ENCODE results near the gene SLC22A13.

The SLC22A13 gene

GRCh38 chr3:38257583-38257982 is 8.0 kb upstream of the SLC22A13 start:
- no peaks in the 10 kb centered on the region for H3F3A ChIP-seq (ENCODE audit: low read depth)
- no peak overlapping the region for H3K4me3 ChIP-seq (ENCODE audit: low read length, poor library complexity, severe bottlenecking)
- no peak overlapping the region for H3K4me2 ChIP-seq (ENCODE audit: low read depth, low read length, poor library complexity, severe bottlenecking)
- H2AFZ ChIP-seq (ENCODE audit: low read length) = no peak overlapping the region
- peaks cover 38% of the 10 kb centered on the region; the same call in 1 of the 2 replicates for H3K36me3 ChIP-seq (ENCODE audit: insufficient read depth, low read length)
- no peaks in the 10 kb centered on the region for H3K4me1 ChIP-seq (ENCODE audit: insufficient read depth, low read length, poor library complexity, severe bottlenecking)
- H3K9me3 ChIP-seq (ENCODE audit: insufficient read depth, low read depth, low read length) = no peaks in the 10 kb centered on the region
- H3K27me3 ChIP-seq (ENCODE audit: insufficient read depth, low read length, poor library complexity, severe bottlenecking) = no peaks in the 10 kb centered on the region
- H3K79me2 ChIP-seq (ENCODE audit: insufficient read depth, low read length) = no peaks in the 10 kb centered on the region
- H3K9me2 ChIP-seq (replicated peaks; ENCODE audit: low read depth, low read length) = no peaks in the 10 kb centered on the region
- H3K9ac ChIP-seq (ENCODE audit: low read depth, low read length, poor library complexity, severe bottlenecking) = no peak overlapping the region
- no peaks in the 10 kb centered on the region for H4K20me1 ChIP-seq (ENCODE audit: insufficient read depth, low read length, poor library complexity, severe bottlenecking)
- TF ChIP-seq EZH2phosphoT487 (IDR thresholded peaks at IDR 0.05; ENCODE audit: borderline replicate concordance) = no peak
- TF ChIP-seq CTCF (conservative IDR thresholded peaks at IDR 0.05; ENCODE audit: low read length) = no peak

DNA sequence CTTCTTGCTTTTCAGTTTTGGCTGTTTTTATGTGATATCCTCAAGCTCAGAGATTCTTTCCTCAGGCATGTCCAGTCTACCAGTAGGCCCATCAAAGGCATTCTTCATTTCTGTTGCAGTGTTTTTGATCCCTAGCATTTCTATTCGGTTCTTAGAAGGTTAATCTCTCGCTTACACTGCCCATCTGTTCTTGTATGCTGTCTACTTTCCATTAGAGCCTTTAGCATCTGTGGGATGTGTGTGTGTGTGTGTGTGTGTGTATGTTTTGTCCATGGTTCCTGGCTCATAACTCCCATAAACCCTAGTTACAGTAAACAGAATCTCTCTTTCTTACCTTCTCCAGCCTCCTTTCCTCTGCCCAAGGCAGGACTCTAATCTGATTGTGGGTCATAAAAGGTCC is 5.1 kb upstream of the SLC22A13 start:
- Histone ChIP-seq H3K9me3 (ENCODE audit: insufficient read depth, low read depth, low read length) (no peaks in the 10 kb centered on the region), H3K9ac (ENCODE audit: low read depth, low read length, poor library complexity, severe bottlenecking) (no peak overlapping the region), H3K27me3 (ENCODE audit: insufficient read depth, low read length, poor library complexity, severe bottlenecking) (no peaks in the 10 kb centered on the region)

DNA sequence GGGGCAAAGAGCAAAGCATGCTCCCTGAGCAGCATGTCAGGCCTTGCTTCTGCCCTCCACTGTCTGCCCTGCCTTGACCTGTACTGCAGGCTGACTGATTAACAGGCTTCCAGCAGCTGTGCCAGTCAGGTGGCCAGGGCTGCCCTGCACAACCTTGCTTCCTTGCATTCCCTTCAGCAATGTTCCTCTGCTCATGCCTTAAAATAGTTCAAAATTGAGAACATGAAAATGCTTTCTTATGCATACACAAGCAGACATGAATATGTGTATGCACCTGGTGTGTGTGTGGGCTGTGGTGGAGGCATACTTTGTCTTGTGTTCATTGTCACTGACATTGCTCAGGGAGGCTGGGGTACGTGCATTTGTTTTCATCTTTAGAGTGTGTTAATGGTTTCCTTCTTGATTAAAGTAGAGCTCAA is 1.2 kb upstream of the SLC22A13 start:
- Histone ChIP-seq H3K27me3 (ENCODE audit: insufficient read depth, low read length, poor library complexity, severe bottlenecking) (no peaks in the 10 kb centered on the region), H4K20me1 (ENCODE audit: insufficient read depth, low read length, poor library complexity, severe bottlenecking) (no peaks in the 10 kb centered on the region), H3K4me2 (ENCODE audit: low read depth, low read length, poor library complexity, severe bottlenecking) (no peak overlapping the region), H3K36me3 (ENCODE audit: insufficient read depth, low read length) (no peaks in the 10 kb centered on the region), H3F3A (ENCODE audit: low read depth) (no peaks in the 10 kb centered on the region), H3K79me2 (ENCODE audit: insufficient read depth, low read length) (no peaks in the 10 kb centered on the region), H3K4me3 (ENCODE audit: low read length, poor library complexity, severe bottlenecking) (no peak overlapping the region), H3K4me1 (ENCODE audit: insufficient read depth, low read length, poor library complexity, severe bottlenecking) (peaks cover 23% of the 10 kb centered on the region), H3K9ac (ENCODE audit: low read depth, low read length, poor library complexity, severe bottlenecking) (no peak overlapping the region), H3K9me3 (ENCODE audit: insufficient read depth, low read depth, low read length) (no peaks in the 10 kb centered on the region), H2AFZ (ENCODE audit: low read length) (no peak overlapping the region), H3K9me2 (replicated peaks; ENCODE audit: low read depth, low read length) (no peaks in the 10 kb centered on the region)
- no peak for TF ChIP-seq EZH2phosphoT487 (IDR thresholded peaks at IDR 0.05; ENCODE audit: borderline replicate concordance)
- no peak for TF ChIP-seq CTCF (conservative IDR thresholded peaks at IDR 0.05; ENCODE audit: low read length)

More for the DNA sequence above, 5.1 kb upstream of the SLC22A13 start:
- H3K9me2 ChIP-seq (replicated peaks; ENCODE audit: low read depth, low read length) = no peaks in the 10 kb centered on the region
- H3F3A ChIP-seq (ENCODE audit: low read depth) = no peaks in the 10 kb centered on the region
- no peak for TF ChIP-seq EZH2phosphoT487 (IDR thresholded peaks at IDR 0.05; ENCODE audit: borderline replicate concordance)
- TF ChIP-seq CTCF (conservative IDR thresholded peaks at IDR 0.05; ENCODE audit: low read length) = no peak
- H3K4me1 ChIP-seq (ENCODE audit: insufficient read depth, low read length, poor library complexity, severe bottlenecking) = peaks cover 7% of the 10 kb centered on the region
- H3K4me2 ChIP-seq (ENCODE audit: low read depth, low read length, poor library complexity, severe bottlenecking) = no peak overlapping the region
- H3K4me3 ChIP-seq (ENCODE audit: low read length, poor library complexity, severe bottlenecking) = no peak overlapping the region
- no peak overlapping the region for H2AFZ ChIP-seq (ENCODE audit: low read length)
- no peaks in the 10 kb centered on the region for H3K79me2 ChIP-seq (ENCODE audit: insufficient read depth, low read length)
- no peaks in the 10 kb centered on the region for H4K20me1 ChIP-seq (ENCODE audit: insufficient read depth, low read length, poor library complexity, severe bottlenecking)
- H3K36me3 ChIP-seq (ENCODE audit: insufficient read depth, low read length) = peaks cover 9% of the 10 kb centered on the region; the same call in 1 of the 2 replicates

Measured in Loucy (cell line).